ENCODE data around the gene MRPL23. TPM values are rescaled to one million over a fixed set of nuclear protein-coding genes. Genes with fewer than 3 reads are reported as not detected.

Gene MRPL23
- total RNA-seq, 3 donors from 2014 or later: 109 to 171 (median 112) TPM

DNA sequence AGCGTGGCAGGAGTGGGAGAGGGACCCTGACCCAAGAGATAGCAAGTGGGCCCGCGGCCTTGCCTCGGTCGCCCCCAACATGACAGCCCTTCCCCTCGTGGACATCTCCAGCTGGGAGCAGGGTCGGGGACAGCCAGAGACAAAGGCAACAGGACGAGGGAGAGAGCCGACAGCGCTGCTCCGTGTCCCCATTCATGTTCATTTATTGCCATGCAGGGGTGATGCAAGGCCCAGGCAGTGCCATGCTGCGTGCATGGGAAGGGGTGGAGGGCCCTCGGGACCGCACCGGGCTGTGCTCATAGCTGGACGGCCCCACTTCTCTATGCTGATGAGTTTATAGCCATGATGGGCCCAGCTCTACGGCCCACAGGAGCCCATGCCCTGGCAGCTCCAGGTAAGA is 12.7 kb downstream of the MRPL23 start:
- DNase-seq (ENCODE audit: low spot score in 2 of 2): no peak
- H3K4me1 ChIP-seq: no peaks in the 10 kb centered on the region
- no peak overlapping the region for H3K4me3 ChIP-seq
- H3K27me3 ChIP-seq: no peaks in the 10 kb centered on the region
- intact Hi-C loops (cut with DNase I; ENCODE audit: low total_unique reads): no loop called here
- no peaks in the 10 kb centered on the region for H3K9me3 ChIP-seq
- H3K36me3 ChIP-seq: no peaks in the 10 kb centered on the region
- no peak for TF ChIP-seq POLR2A (IDR thresholded peaks at IDR 0.05)
- TF ChIP-seq POLR2AphosphoS5 (IDR thresholded peaks at IDR 0.05): no peak
- TF ChIP-seq, protein P1, sequence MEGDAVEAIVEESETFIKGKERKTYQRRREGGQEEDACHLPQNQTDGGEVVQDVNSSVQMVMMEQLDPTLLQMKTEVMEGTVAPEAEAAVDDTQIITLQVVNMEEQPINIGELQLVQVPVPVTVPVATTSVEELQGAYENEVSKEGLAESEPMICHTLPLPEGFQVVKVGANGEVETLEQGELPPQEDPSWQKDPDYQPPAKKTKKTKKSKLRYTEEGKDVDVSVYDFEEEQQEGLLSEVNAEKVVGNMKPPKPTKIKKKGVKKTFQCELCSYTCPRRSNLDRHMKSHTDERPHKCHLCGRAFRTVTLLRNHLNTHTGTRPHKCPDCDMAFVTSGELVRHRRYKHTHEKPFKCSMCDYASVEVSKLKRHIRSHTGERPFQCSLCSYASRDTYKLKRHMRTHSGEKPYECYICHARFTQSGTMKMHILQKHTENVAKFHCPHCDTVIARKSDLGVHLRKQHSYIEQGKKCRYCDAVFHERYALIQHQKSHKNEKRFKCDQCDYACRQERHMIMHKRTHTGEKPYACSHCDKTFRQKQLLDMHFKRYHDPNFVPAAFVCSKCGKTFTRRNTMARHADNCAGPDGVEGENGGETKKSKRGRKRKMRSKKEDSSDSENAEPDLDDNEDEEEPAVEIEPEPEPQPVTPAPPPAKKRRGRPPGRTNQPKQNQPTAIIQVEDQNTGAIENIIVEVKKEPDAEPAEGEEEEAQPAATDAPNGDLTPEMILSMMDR (IDR thresholded peaks at IDR 0.05): no peak
- no peak overlapping the region for H3K27ac ChIP-seq

DNA sequence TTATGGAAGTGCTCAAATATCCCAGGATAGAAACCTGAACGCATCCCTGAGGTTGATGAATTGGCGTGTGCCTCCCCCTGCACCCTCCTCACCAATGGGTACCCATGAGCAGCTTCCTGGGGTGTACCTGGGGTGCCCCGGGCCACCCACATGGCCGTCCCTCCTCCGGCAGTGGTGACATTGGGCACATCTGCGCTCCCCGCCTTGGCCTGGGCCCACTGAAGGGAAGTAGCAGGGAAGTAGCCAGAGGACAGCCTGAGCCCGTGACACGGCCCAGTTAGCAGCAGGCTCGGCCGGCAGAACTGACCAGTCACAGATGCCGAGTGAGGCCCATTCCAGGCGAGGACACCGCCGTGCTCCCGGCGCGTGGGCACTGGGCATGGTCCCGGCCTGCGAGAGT is 16.7 kb downstream of the MRPL23 start:
- no peaks in the 10 kb centered on the region for H3K9me3 ChIP-seq
- no peaks in the 10 kb centered on the region for H3K36me3 ChIP-seq
- intact Hi-C loops (cut with DNase I; ENCODE audit: low total_unique reads): no loop called here
- peak in 1 of 2 donors; percentile 15 for DNase-seq (ENCODE audit: low spot score in 2 of 2)
- H3K4me3 ChIP-seq: no peak overlapping the region
- TF ChIP-seq POLR2AphosphoS5 (IDR thresholded peaks at IDR 0.05) (no peak), POLR2A (IDR thresholded peaks at IDR 0.05) (no peak)
- TF ChIP-seq, protein P1 (IDR thresholded peaks at IDR 0.05): no peak
- H3K27ac ChIP-seq: no peak overlapping the region
- H3K27me3 ChIP-seq: no peaks in the 10 kb centered on the region
- H3K4me1 ChIP-seq: no peaks in the 10 kb centered on the region

DNA sequence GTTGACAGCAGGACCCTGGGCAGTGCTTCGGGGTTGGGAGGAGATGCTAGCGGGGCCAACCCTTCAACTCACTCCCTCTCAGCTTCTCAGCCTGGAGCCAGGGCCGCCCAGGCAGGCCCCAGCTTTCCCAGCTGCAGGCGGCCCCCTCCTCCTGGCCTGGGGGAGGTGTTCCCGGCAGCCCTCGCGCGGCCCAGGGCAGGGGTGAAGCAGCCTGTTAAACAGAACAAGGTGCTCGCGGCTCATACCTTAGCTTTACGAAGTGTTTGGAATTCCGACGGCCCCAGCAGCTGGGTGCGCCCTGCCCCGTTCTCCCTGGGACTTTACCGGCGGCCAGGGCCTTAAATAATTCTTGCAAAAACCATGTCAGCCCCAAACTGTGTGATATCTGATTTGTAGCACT is 17.2 kb downstream of the MRPL23 start:
- H3K36me3 ChIP-seq: no peaks in the 10 kb centered on the region

DNA sequence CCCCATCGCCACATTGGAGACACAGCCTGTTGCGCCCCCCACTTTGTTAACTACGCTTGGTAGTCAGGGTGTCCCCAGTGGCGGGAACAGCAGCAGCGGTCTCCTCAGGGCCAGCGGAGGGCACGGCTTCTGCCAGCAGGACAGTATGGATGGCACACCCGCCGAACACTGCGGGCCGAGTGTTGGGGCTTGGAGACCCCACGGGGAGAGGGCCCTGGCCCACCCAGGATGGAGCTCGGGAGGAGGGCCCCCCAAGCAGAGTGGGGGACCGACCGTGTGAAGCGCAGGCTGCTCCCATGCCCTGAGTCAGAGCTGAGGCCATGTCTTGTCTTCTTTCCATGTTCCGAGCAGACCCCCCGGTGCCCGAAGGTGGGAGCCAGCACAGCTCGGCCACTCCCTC is 17.8 kb downstream of the MRPL23 start:
- H3K36me3 ChIP-seq: no peaks in the 10 kb centered on the region
- intact Hi-C loops (cut with DNase I; ENCODE audit: low total_unique reads): no loop called here
- no peaks in the 10 kb centered on the region for H3K9me3 ChIP-seq
- H3K4me3 ChIP-seq: no peak overlapping the region
- no peak overlapping the region for H3K27ac ChIP-seq
- TF ChIP-seq, protein P1 (IDR thresholded peaks at IDR 0.05): no peak
- TF ChIP-seq POLR2AphosphoS5 (IDR thresholded peaks at IDR 0.05): no peak
- no peak for TF ChIP-seq POLR2A (IDR thresholded peaks at IDR 0.05)
- no peak for DNase-seq (ENCODE audit: low spot score in 2 of 2)
- no peaks in the 10 kb centered on the region for H3K4me1 ChIP-seq
- H3K27me3 ChIP-seq: no peaks in the 10 kb centered on the region

More for the DNA sequence above, 17.2 kb downstream of the MRPL23 start:
- Histone ChIP-seq H3K27ac (no peak overlapping the region), H3K4me1 (no peaks in the 10 kb centered on the region), H3K4me3 (no peak overlapping the region), H3K27me3 (no peaks in the 10 kb centered on the region), H3K9me3 (no peaks in the 10 kb centered on the region)
- intact Hi-C loops (cut with DNase I; ENCODE audit: low total_unique reads): no loop called here
- no peak for DNase-seq (ENCODE audit: low spot score in 2 of 2)
- TF ChIP-seq POLR2A (IDR thresholded peaks at IDR 0.05) (no peak), POLR2AphosphoS5 (IDR thresholded peaks at IDR 0.05) (no peak)
- TF ChIP-seq, protein P1 (IDR thresholded peaks at IDR 0.05): no peak

DNA sequence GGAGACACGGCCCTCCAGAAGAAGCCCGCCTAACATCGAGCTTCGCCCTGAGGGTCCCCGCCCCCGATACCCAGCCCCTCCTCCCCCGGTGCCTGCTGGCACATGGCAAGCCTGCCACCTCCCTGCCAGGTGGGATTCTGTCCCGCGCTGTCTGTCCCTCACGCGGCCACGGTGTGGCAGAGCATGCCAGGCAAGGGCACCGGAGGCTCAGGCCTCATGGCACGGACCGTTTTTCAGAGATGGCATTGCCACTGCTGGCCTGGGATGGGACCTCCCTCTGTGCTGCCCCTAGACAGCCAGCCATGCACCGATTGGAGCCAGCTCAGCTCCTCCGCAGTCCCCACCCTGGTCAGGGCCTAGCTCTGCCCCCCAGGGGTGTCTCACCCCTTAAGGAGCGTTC is 19.4 kb downstream of the MRPL23 start:
- no peak for DNase-seq (ENCODE audit: low spot score in 2 of 2)

More for the DNA sequence above, 19.4 kb downstream of the MRPL23 start:
- H3K27me3 ChIP-seq: no peaks in the 10 kb centered on the region
- TF ChIP-seq, protein P1 (IDR thresholded peaks at IDR 0.05): no peak
- no peak for TF ChIP-seq POLR2A (IDR thresholded peaks at IDR 0.05)
- no peak for TF ChIP-seq POLR2AphosphoS5 (IDR thresholded peaks at IDR 0.05)
- intact Hi-C loops (cut with DNase I; ENCODE audit: low total_unique reads): no loop called here
- no peaks in the 10 kb centered on the region for H3K36me3 ChIP-seq
- H3K4me1 ChIP-seq: no peaks in the 10 kb centered on the region
- no peak overlapping the region for H3K27ac ChIP-seq
- no peaks in the 10 kb centered on the region for H3K9me3 ChIP-seq
- no peak overlapping the region for H3K4me3 ChIP-seq
